Measurements from ENCODE around the gene DNAJB2.
"Not testable (repeated sequence)": the region's sequence is repeated elsewhere in the genome, so short reads cannot be mapped to it uniquely, and the experiment has no call there.

The DNAJB2 gene

DNA sequence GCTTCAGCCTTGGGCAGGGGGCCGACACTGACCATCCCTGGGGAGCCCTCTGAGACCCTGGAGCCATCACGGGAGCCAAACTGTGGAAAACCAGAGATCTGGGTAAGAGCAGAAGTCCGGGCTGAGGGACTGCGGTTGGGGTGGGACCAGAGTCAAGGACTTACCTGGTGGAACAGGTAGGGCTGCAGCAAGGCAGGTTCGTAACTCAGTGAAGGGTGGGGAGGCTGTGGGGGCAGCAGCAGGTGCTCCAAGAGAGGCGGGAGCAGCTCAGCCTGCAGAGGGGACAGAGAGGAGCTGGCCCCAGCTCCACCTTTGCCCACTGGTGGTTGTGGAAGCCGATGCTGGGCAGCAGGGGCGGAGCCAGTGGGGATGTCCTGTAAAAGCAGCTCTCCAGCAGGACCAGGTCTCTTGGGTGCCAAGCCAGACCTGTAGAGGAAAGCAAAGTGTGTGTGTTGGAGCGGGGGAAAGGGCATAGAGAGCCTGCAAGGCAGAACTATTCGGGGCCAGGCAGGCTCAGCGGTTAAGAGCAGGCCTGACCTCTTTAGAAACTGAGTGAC, 23.3 kb downstream of the DNAJB2 start:
- DNase-seq (ENCODE audit: low spot score): no peak

DNA sequence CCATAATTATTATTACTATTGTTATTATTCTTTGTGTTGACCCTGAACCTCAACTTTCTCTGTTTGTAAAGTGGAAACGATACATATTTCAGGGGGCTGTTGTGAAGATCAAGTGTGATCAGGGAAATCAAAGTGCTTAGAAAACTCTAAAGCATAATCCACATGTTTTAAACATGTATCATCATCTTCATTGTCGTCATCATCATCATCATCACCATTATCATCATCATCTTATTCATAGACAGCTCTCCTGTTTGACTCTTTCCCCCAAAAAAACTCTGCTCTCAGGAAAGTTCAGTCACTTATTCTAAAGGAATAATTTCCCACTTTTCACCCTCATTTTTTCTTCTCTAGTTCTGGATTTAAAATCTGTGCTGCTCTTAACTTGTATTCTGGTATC, 25.1 kb downstream of the DNAJB2 start:
- no peak overlapping the region for H3K27ac ChIP-seq
- TF ChIP-seq, protein P1, sequence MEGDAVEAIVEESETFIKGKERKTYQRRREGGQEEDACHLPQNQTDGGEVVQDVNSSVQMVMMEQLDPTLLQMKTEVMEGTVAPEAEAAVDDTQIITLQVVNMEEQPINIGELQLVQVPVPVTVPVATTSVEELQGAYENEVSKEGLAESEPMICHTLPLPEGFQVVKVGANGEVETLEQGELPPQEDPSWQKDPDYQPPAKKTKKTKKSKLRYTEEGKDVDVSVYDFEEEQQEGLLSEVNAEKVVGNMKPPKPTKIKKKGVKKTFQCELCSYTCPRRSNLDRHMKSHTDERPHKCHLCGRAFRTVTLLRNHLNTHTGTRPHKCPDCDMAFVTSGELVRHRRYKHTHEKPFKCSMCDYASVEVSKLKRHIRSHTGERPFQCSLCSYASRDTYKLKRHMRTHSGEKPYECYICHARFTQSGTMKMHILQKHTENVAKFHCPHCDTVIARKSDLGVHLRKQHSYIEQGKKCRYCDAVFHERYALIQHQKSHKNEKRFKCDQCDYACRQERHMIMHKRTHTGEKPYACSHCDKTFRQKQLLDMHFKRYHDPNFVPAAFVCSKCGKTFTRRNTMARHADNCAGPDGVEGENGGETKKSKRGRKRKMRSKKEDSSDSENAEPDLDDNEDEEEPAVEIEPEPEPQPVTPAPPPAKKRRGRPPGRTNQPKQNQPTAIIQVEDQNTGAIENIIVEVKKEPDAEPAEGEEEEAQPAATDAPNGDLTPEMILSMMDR (IDR thresholded peaks at IDR 0.05): no peak
- no peak overlapping the region for H3K4me3 ChIP-seq
- DNase-seq (ENCODE audit: low spot score): no peak

More for the DNA sequence above, 23.3 kb downstream of the DNAJB2 start:
- Histone ChIP-seq H3K27ac (no peak overlapping the region), H3K4me3 (no peak overlapping the region)
- TF ChIP-seq, protein P1 (IDR thresholded peaks at IDR 0.05): no peak

DNA sequence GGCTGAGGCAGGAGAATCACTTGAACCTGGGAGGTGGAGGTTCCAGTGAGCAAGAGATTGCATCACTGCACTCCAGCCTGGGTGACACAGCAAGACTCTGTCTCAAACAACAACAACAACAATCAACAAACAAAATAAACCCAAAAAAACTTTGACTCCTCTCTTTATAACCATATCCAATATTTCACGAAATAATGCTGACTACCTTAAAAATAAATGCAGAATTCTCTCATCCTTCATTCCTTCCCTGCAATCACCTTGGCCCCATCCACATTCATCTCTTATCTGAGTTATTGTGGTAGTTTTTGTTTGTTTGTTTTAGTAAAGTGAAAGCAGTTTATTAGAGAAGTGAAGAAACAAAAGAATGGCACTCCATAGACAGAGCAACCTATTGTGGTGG, 26.9 kb downstream of the DNAJB2 start:
- no peak for DNase-seq (ENCODE audit: low spot score)
- Histone ChIP-seq H3K27ac (no peak overlapping the region), H3K4me3 (no peak overlapping the region)
- TF ChIP-seq, protein P1 (IDR thresholded peaks at IDR 0.05): no peak

DNA sequence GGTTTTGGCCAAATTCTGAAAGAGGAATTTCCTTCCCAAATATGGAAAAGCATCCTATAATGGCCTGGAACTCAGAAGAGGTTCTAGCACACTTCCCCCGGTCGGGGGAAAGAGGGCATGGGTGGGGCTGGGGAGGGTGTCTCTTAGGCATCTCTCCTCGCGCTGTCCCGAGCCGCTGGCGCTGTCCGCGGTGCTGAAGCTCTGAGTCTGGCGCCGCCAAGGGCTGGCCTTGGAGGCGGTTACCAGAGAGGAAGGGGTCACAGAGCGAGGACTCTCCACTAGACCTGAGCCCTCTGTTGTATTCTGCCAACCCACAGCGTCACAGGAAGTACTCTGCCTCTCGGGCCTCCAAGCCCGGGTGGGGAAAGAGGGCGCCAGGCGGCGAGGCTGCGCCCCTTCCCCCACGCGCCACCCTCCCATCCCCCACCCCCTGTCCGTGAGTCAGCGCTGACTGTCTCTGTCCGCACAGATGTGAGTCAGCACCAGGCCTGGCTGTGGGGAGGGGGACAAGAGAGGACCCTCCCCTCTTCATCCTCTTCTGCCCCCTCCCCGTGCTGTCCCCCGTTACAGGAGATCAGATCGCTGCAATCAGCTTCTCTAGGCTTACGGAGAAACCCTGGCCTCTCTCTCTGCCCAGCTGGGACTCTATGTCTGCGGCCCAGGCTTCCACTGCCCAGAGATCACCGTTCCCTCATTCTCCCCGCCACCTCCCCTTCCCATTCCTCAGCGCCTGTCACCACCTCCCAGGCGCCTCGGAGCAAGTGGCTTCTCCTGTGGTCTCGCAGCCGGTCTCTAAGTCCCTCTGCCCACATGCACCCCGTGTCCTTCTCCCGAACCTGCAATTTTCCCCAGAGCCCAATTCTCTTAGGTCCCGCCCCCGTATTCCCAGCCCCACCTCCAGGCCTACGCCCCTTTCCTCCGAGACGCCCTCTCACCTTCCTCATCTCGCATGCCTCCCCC, 29.3 kb downstream of the DNAJB2 start:
- H3K27ac ChIP-seq: no peak overlapping the region
- no peak overlapping the region for H3K4me3 ChIP-seq
- TF ChIP-seq, protein P1 (IDR thresholded peaks at IDR 0.05): no peak
- no peak for DNase-seq (ENCODE audit: low spot score)

DNA sequence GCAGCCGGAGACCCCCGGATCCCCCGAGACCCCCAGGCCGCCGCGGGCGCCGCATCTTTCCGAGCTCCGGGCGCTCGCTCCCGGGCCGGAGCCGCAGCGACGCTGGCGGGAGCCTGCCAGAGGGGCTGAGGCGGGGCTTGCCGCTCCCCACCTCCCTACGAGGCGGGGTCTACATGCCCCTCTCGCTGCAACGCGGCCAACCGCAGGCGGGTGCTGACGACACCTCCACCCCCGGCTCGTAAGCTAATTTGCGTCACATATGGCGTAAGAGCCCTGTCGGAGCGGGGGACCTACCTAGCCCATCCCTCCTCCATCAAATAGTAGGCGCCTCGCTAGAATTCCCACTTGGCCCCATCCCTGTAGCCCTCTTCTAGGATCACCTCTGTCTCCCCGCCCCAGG, 30.1 kb downstream of the DNAJB2 start, which contains the start of gene PTPRN:
PTPRN (minus strand) TSS at position 124 of the 400 bp plus-strand sequence; CDS start at position 55, 69 bp downstream.
- Histone ChIP-seq H3K27ac (no peak within 1 kb of the TSS), H3K4me3 (no peak within 1 kb of the TSS)
- TF ChIP-seq, protein P1 (IDR thresholded peaks at IDR 0.05): no peak
- no peak for DNase-seq (ENCODE audit: low spot score)

DNA sequence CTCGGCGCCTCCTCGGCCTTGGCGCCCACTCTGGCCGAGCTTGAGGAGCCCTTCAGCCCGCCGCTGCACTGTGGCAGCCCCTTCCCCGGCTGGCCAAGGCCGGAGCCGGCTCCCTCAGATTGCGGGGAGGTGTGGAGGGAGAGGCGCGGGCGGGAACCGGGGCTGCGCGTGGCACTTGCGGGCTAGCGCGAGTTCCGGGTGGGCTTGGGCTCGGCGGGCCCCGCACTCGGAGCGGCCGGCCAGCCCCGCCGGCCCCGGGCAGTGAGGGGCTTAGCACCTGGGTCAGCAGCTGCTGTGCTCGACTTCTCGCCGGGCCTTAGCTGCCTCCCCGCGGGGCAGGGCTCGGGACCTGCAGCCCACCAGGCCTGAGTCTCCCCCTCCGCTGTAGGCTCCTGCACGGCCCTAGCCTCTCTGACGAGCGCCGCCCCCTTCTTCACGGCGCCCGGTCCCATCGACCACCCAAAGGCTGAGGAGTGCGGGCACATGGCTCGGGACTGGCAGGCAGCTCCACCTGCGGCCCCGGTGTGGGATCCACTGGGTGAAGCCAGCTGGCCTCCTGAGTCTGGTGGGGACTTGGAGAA, 33.6 kb downstream of the DNAJB2 start:
- DNase-seq (ENCODE audit: low spot score); H3K4me3 ChIP-seq; H3K27ac ChIP-seq: not testable (repeated sequence)

DNA sequence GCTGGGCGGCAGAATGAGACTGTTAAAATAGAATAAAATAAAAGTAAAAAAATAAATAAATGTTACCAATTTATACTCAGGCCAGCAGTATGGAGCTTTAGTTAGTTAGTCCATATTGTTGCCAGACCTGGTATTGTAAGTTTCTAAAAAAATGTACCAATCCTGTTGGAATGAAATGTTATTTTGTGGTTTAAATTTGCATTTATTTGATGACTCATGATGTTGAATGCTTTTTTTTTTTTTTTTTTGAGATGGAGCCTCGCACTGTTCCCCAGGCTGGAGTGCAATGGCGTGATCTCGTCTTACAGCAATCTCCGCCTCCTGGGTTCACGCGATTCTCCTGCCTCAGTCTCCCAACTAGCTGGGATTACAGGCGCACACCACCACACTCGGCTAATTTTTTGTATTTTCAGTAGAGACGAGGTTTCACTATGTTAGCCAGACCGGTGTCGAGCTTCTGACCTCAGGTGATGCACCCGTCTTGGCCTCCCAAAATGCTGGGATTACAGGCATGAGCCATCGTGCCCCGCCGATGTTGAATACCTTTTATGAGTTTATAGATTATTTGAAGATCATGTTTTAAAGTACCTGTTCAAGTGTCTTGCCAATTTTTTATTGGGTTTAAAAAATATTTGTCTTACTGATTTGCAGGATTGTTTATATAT, 35.8 kb downstream of the DNAJB2 start:
- DNase-seq (ENCODE audit: low spot score): no peak
- TF ChIP-seq, protein P1 (IDR thresholded peaks at IDR 0.05): no peak
- H3K27ac ChIP-seq: no peak overlapping the region
- no peak overlapping the region for H3K4me3 ChIP-seq
